ENCODE results near the gene TCF7L1.
A peak's percentile ranks its signal among the peaks of the same experiment; 100 is the strongest.
"Not testable (repeated sequence)": the region's sequence is repeated elsewhere in the genome, so short reads cannot be mapped to it uniquely, and the experiment has no call there.

TCF7L1 gene

GRCh38 chr2:85325466-85325811 lies 192.2 kb downstream of the TCF7L1 start:
- DNase-seq (ENCODE audit: low read depth), result no peak

- DNase-seq (ENCODE audit: low read depth), result no peak
Observed at GRCh38 chr2:85326406-85327159, 193.4 kb downstream of the TCF7L1 start.

- peak; percentile 42 for DNase-seq (ENCODE audit: low read depth)
Observed at GRCh38 chr2:85327160-85327821, 194.1 kb downstream of the TCF7L1 start.

- peak; percentile 89 for DNase-seq (ENCODE audit: low read depth)
Observed at GRCh38 chr2:85327822-85328617, 194.8 kb downstream of the TCF7L1 start, which contains the start of gene TGOLN2. Gene TGOLN2 (minus strand): TSS chr2:85327989. CDS start chr2:85327962, 27 bp downstream.

GRCh38 chr2:85329181-85329651 lies 196.0 kb downstream of the TCF7L1 start:
- DNase-seq (ENCODE audit: low read depth), result no peak

GRCh38 chr2:85329701-85330100 lies 196.5 kb downstream of the TCF7L1 start:
- DNase-seq (ENCODE audit: low read depth), result not testable (repeated sequence)

GRCh38 chr2:85330839-85331636 lies 197.8 kb downstream of the TCF7L1 start:
- no peak for DNase-seq (ENCODE audit: low read depth)

- not testable (repeated sequence) for DNase-seq (ENCODE audit: low read depth)
Observed at GRCh38 chr2:85333877-85334276, 200.7 kb downstream of the TCF7L1 start.

GRCh38 chr2:85334928-85335327 lies 201.7 kb downstream of the TCF7L1 start:
- no peak for DNase-seq (ENCODE audit: low read depth)

GRCh38 chr2:85340034-85340892 lies 207.1 kb downstream of the TCF7L1 start:
- peak; percentile 48 for DNase-seq (ENCODE audit: low read depth)

- no peak for DNase-seq (ENCODE audit: low read depth)
Observed at GRCh38 chr2:85341269-85342029, 208.3 kb downstream of the TCF7L1 start.

GRCh38 chr2:85342156-85342555 lies 209.0 kb downstream of the TCF7L1 start:
- no peak for DNase-seq (ENCODE audit: low read depth)

GRCh38 chr2:85343207-85343895 lies 210.2 kb downstream of the TCF7L1 start:
- DNase-seq (ENCODE audit: low read depth), result not testable (repeated sequence)

- DNase-seq (ENCODE audit: low read depth), result no peak
Observed at GRCh38 chr2:85344356-85344954, 211.3 kb downstream of the TCF7L1 start.

- DNase-seq (ENCODE audit: low read depth), result no peak
Observed at GRCh38 chr2:85347599-85347998, 214.4 kb downstream of the TCF7L1 start.

GRCh38 chr2:85353876-85354285 lies 220.7 kb downstream of the TCF7L1 start:
- peak; percentile 16 for DNase-seq (ENCODE audit: low read depth)

GRCh38 chr2:85354286-85355072 lies 221.3 kb downstream of the TCF7L1 start, which contains the start of the genes ELMOD3 and RETSAT:
Gene ELMOD3 (plus strand): TSS chr2:85354769. CDS start chr2:85357199, 2,430 bp downstream.
Gene RETSAT (minus strand): TSS chr2:85354528. CDS start chr2:85354507, 21 bp downstream.
- peak; percentile 100 for DNase-seq (ENCODE audit: low read depth)

- no peak for DNase-seq (ENCODE audit: low read depth)
Observed at GRCh38 chr2:85355073-85355410, 221.8 kb downstream of the TCF7L1 start.
